GM19372 (cell line): ENCODE data around the gene TMEM237.

Experiments
- ATAC-seq: cut with Tn5 transposase; IDR thresholded peaks from one replicate; pipeline ENCODE4 v1.9.1; 2021; ENCODE audit warnings: mild to moderate bottlenecking, low read depth, moderate library complexity; ENCODE audit not compliant: unreplicated experiment

TMEM237 gene

GRCh38 chr2:201642579-201643215 is 606 bp downstream of the TMEM237 start:
- peak; percentile 87 for ATAC-seq

- ATAC-seq = peak; percentile 56
Observed at GRCh38 chr2:201642086-201642578, 1.2 kb downstream of the TMEM237 start.

- ATAC-seq = no peak
Observed at GRCh38 chr2:201639205-201639604, 4.1 kb downstream of the TMEM237 start.

GRCh38 chr2:201638326-201638725 is 5.0 kb downstream of the TMEM237 start:
- no peak for ATAC-seq

- ATAC-seq = no peak
Observed at GRCh38 chr2:201633661-201634249, 9.5 kb downstream of the TMEM237 start.

- ATAC-seq = no peak
Observed at GRCh38 chr2:201631041-201631440, 12.3 kb downstream of the TMEM237 start.

- ATAC-seq = no peak
Observed at GRCh38 chr2:201630577-201630976, 12.7 kb downstream of the TMEM237 start.

GRCh38 chr2:201628545-201628944 is 14.8 kb downstream of the TMEM237 start:
- no peak for ATAC-seq

- ATAC-seq = no peak
Observed at GRCh38 chr2:201622306-201622970, 20.9 kb downstream of the TMEM237 start.

- no peak for ATAC-seq
Observed at GRCh38 chr2:201621293-201621999, 21.9 kb downstream of the TMEM237 start.

- no peak for ATAC-seq
Observed at GRCh38 chr2:201618744-201619662, 24.3 kb downstream of the TMEM237 start.

- no peak for ATAC-seq
Observed at GRCh38 chr2:201608021-201608420, 35.3 kb downstream of the TMEM237 start.

- ATAC-seq = no peak
Observed at GRCh38 chr2:201607568-201607967, 35.7 kb downstream of the TMEM237 start.

GRCh38 chr2:201600906-201601305 is 42.4 kb downstream of the TMEM237 start:
- no peak for ATAC-seq

- no peak for ATAC-seq
Observed at GRCh38 chr2:201597397-201597796, 45.9 kb downstream of the TMEM237 start.

- no peak for ATAC-seq
Observed at GRCh38 chr2:201580486-201580885, 62.8 kb downstream of the TMEM237 start.

GRCh38 chr2:201579536-201579935 is 63.8 kb downstream of the TMEM237 start:
- ATAC-seq = no peak

- ATAC-seq = no peak
Observed at GRCh38 chr2:201575971-201576370, 67.3 kb downstream of the TMEM237 start.

GRCh38 chr2:201574766-201575165 is 68.5 kb downstream of the TMEM237 start:
- ATAC-seq = no peak
